Measurements from ENCODE around the gene TAAR5.
"Not testable (repeated sequence)": the region's sequence is repeated elsewhere in the genome, so short reads cannot be mapped to it uniquely, and the experiment has no call there.

Gene TAAR5

GRCh38 chr6:132589454-132589853 is at the start of gene TAAR5:
TAAR5 (minus strand) TSS chr6:132589741; CDS start chr6:132589686, 55 bp downstream.
- in situ Hi-C loops (cut with MboI; ENCODE audit: low sequenced_read_pairs), result no loop called here

- in situ Hi-C loops (cut with MboI; ENCODE audit: low sequenced_read_pairs), result not testable (repeated sequence)
Observed at GRCh38 chr6:132637135-132637534, 47.6 kb upstream of the TAAR5 start.

- in situ Hi-C loops (cut with MboI; ENCODE audit: low sequenced_read_pairs), result not testable (repeated sequence)
Observed at GRCh38 chr6:132635906-132636305, 46.4 kb upstream of the TAAR5 start.

GRCh38 chr6:132635288-132635687 is 45.7 kb upstream of the TAAR5 start:
- in situ Hi-C loops (cut with MboI; ENCODE audit: low sequenced_read_pairs), result not testable (repeated sequence)

GRCh38 chr6:132634796-132635195 is 45.3 kb upstream of the TAAR5 start:
- in situ Hi-C loops (cut with MboI; ENCODE audit: low sequenced_read_pairs), result no loop called here

GRCh38 chr6:132633362-132633761 is 43.8 kb upstream of the TAAR5 start:
- in situ Hi-C loops (cut with MboI; ENCODE audit: low sequenced_read_pairs), result no loop called here

GRCh38 chr6:132624175-132624574 is 34.6 kb upstream of the TAAR5 start, which contains the start of gene TAAR2:
TAAR2 (minus strand) TSS chr6:132624275; CDS start chr6:132624275, 0 bp downstream.
- in situ Hi-C loops (cut with MboI; ENCODE audit: low sequenced_read_pairs), result no loop called here

- in situ Hi-C loops (cut with MboI; ENCODE audit: low sequenced_read_pairs), result no loop called here
Observed at GRCh38 chr6:132623106-132623845, 33.7 kb upstream of the TAAR5 start.

- in situ Hi-C loops (cut with MboI; ENCODE audit: low sequenced_read_pairs), result no loop called here
Observed at GRCh38 chr6:132616677-132617076, 27.1 kb upstream of the TAAR5 start.

GRCh38 chr6:132614554-132614953 is 25.0 kb upstream of the TAAR5 start:
- in situ Hi-C loops (cut with MboI; ENCODE audit: low sequenced_read_pairs), result no loop called here

GRCh38 chr6:132612449-132613108 is 23.0 kb upstream of the TAAR5 start:
- in situ Hi-C loops (cut with MboI; ENCODE audit: low sequenced_read_pairs), result no loop called here

- in situ Hi-C loops (cut with MboI; ENCODE audit: low sequenced_read_pairs), result no loop called here
Observed at GRCh38 chr6:132611616-132612015, 22.1 kb upstream of the TAAR5 start.

- in situ Hi-C loops (cut with MboI; ENCODE audit: low sequenced_read_pairs), result no loop called here
Observed at GRCh38 chr6:132607544-132608233, 18.1 kb upstream of the TAAR5 start.

GRCh38 chr6:132604635-132605152 is 15.2 kb upstream of the TAAR5 start:
- in situ Hi-C loops (cut with MboI; ENCODE audit: low sequenced_read_pairs), result no loop called here

GRCh38 chr6:132600900-132601299 is 11.4 kb upstream of the TAAR5 start:
- in situ Hi-C loops (cut with MboI; ENCODE audit: low sequenced_read_pairs), result not testable (repeated sequence)

- in situ Hi-C loops (cut with MboI; ENCODE audit: low sequenced_read_pairs), result no loop called here
Observed at GRCh38 chr6:132598473-132598872, 8.9 kb upstream of the TAAR5 start.

- in situ Hi-C loops (cut with MboI; ENCODE audit: low sequenced_read_pairs), result no loop called here
Observed at GRCh38 chr6:132596201-132596600, 6.7 kb upstream of the TAAR5 start.

GRCh38 chr6:132592855-132593254 is 3.3 kb upstream of the TAAR5 start:
- in situ Hi-C loops (cut with MboI; ENCODE audit: low sequenced_read_pairs), result no loop called here

GRCh38 chr6:132590362-132590761 is 821 bp upstream of the TAAR5 start:
- in situ Hi-C loops (cut with MboI; ENCODE audit: low sequenced_read_pairs), result no loop called here

- in situ Hi-C loops (cut with MboI; ENCODE audit: low sequenced_read_pairs), result no loop called here
Observed at GRCh38 chr6:132587424-132587823, 2.1 kb downstream of the TAAR5 start.

- in situ Hi-C loops (cut with MboI; ENCODE audit: low sequenced_read_pairs), result no loop called here
Observed at GRCh38 chr6:132584698-132585097, 4.8 kb downstream of the TAAR5 start.
